ENCODE data around the gene TUBA1B. TPM values are rescaled to one million over a fixed set of nuclear protein-coding genes. Genes with fewer than 3 reads are reported as not detected.
A peak's percentile ranks its signal among the peaks of the same experiment; 100 is the strongest.
"Not testable (repeated sequence)": the region's sequence is repeated elsewhere in the genome, so short reads cannot be mapped to it uniquely, and the experiment has no call there.

Gene TUBA1B
- total RNA-seq (1,000 to 10,000 TPM in 1 of 2 donors, 100 to 1,000 TPM in 1; 642 to 1,178 TPM), polyA plus RNA-seq (ENCODE audit: insufficient read depth, low read depth, low replicate concordance) (894 TPM)
- long read RNA-seq, donor 1, transcript TUBA1B-202 (4 exons, 1,627 nt) = major isoform, 491 of 822 reads
- long read RNA-seq, donor 1, transcript TUBA1B-207 (2 exons, 840 nt) = minor isoform, 15 of 822 reads
- long read RNA-seq, donor 1, transcript TUBA1B-201 (3 exons, 3,198 nt) = minor isoform, 105 of 822 reads
- long read RNA-seq, donor 1, partial matches to known transcripts = 192 of 822 reads
- long read RNA-seq, donor 1, other reads (novel, unspliced or antisense) = 19 of 822 reads
- long read RNA-seq, donor 2, transcript TUBA1B-202 (4 exons, 1,627 nt) = major isoform, 515 of 609 reads
- long read RNA-seq, donor 2, transcript TUBA1B-201 (3 exons, 3,198 nt) = minor isoform, 63 of 609 reads
- long read RNA-seq, donor 2, transcript TUBA1B-207 (2 exons, 840 nt) = minor isoform, 16 of 609 reads
- long read RNA-seq, donor 2, partial matches to known transcripts = 10 of 609 reads
- long read RNA-seq, donor 2, other reads (novel, unspliced or antisense) = 5 of 609 reads

- Histone ChIP-seq H3K9me3 (no peaks in the 10 kb centered on the region), H3K4me3 (peak within 1 kb of the TSS; percentile 100), H3K27ac (peak within 1 kb of the TSS; percentile 100), H3K36me3 (ENCODE audit: low read depth, missing control alignments) (peaks cover 4% of the 10 kb centered on the region), H3K4me1 (peaks cover 23% of the 10 kb centered on the region), H3K27me3 (no peaks in the 10 kb centered on the region)
- TF ChIP-seq CTCF (IDR thresholded peaks at IDR 0.05) (no peak), POLR2A (IDR thresholded peaks at IDR 0.05) (peak; percentile 16)
- peak; percentile 97 for DNase-seq
- WGBS, 2 donors = 0 to 1% methylated on average over 8 to 56 of the region's 79 CpGs
- intact Hi-C loops (cut with DNase I; ENCODE audit: low total_unique reads) = loop anchor here (5.0 kb wide), 1 partner anchor 101 kb away; no protein-coding TSS in a partner anchor
Observed at GRCh38 chr12:49131051-49131893, at the start of gene TUBA1B. TUBA1B (minus strand) TSS chr12:49131395; CDS start chr12:49131300, 95 bp downstream.

GRCh38 chr12:49174218-49174617, 43.0 kb upstream of the TUBA1B start:
- intact Hi-C loops (cut with DNase I; ENCODE audit: low total_unique reads) = no loop called here
- Histone ChIP-seq H3K36me3 (ENCODE audit: low read depth, missing control alignments) (no peaks in the 10 kb centered on the region), H3K4me3 (no peak overlapping the region), H3K27ac (no peak overlapping the region), H3K4me1 (no peaks in the 10 kb centered on the region), H3K27me3 (no peaks in the 10 kb centered on the region), H3K9me3 (no peaks in the 10 kb centered on the region)
- TF ChIP-seq POLR2A (IDR thresholded peaks at IDR 0.05) = no peak
- TF ChIP-seq CTCF (IDR thresholded peaks at IDR 0.05) = no peak
- DNase-seq = no peak
- 78 to 89% methylated on average over 5 of the region's 5 CpGs for WGBS, 2 donors

- TF ChIP-seq CTCF (IDR thresholded peaks at IDR 0.05) (no peak), POLR2A (IDR thresholded peaks at IDR 0.05) (no peak)
- DNase-seq = no peak
- no peak overlapping the region for H3K4me3 ChIP-seq
Observed at GRCh38 chr12:49170924-49171323, 39.7 kb upstream of the TUBA1B start.

GRCh38 chr12:49165114-49165513, 33.9 kb upstream of the TUBA1B start:
- 93 to 97% methylated on average over 2 of the region's 2 CpGs for WGBS, 2 donors
- H3K4me1 ChIP-seq = no peaks in the 10 kb centered on the region
- H3K27ac ChIP-seq = no peak overlapping the region
- no peak for TF ChIP-seq CTCF (IDR thresholded peaks at IDR 0.05)
- no peak for TF ChIP-seq POLR2A (IDR thresholded peaks at IDR 0.05)
- DNase-seq = no peak
- intact Hi-C loops (cut with DNase I; ENCODE audit: low total_unique reads) = no loop called here
- H3K27me3 ChIP-seq = no peaks in the 10 kb centered on the region
- no peak overlapping the region for H3K4me3 ChIP-seq
- no peaks in the 10 kb centered on the region for H3K9me3 ChIP-seq
- H3K36me3 ChIP-seq (ENCODE audit: low read depth, missing control alignments) = no peaks in the 10 kb centered on the region

More at GRCh38 chr12:49170924-49171323, 39.7 kb upstream of the TUBA1B start:
- H3K27me3 ChIP-seq = no peaks in the 10 kb centered on the region
- no peak overlapping the region for H3K27ac ChIP-seq
- no peaks in the 10 kb centered on the region for H3K9me3 ChIP-seq
- no peaks in the 10 kb centered on the region for H3K4me1 ChIP-seq
- H3K36me3 ChIP-seq (ENCODE audit: low read depth, missing control alignments) = no peaks in the 10 kb centered on the region
- intact Hi-C loops (cut with DNase I; ENCODE audit: low total_unique reads) = no loop called here

GRCh38 chr12:49161901-49162300, 30.7 kb upstream of the TUBA1B start:
- H3K4me3 ChIP-seq; H3K4me1 ChIP-seq; intact Hi-C loops (cut with DNase I; ENCODE audit: low total_unique reads); H3K27ac ChIP-seq; H3K27me3 ChIP-seq; H3K9me3 ChIP-seq; H3K36me3 ChIP-seq (ENCODE audit: low read depth, missing control alignments); DNase-seq: not testable (repeated sequence)
- 93 to 95% methylated on average over 4 of the region's 4 CpGs for WGBS, 2 donors

Data from testis (tissue), 5 donors.